ENCODE data around the gene PEPD. TPM values are rescaled to one million over a fixed set of nuclear protein-coding genes. Genes with fewer than 3 reads are reported as not detected.

PEPD gene
- total RNA-seq, 1 experiment from 2014 or later: 40.5 TPM

DNA sequence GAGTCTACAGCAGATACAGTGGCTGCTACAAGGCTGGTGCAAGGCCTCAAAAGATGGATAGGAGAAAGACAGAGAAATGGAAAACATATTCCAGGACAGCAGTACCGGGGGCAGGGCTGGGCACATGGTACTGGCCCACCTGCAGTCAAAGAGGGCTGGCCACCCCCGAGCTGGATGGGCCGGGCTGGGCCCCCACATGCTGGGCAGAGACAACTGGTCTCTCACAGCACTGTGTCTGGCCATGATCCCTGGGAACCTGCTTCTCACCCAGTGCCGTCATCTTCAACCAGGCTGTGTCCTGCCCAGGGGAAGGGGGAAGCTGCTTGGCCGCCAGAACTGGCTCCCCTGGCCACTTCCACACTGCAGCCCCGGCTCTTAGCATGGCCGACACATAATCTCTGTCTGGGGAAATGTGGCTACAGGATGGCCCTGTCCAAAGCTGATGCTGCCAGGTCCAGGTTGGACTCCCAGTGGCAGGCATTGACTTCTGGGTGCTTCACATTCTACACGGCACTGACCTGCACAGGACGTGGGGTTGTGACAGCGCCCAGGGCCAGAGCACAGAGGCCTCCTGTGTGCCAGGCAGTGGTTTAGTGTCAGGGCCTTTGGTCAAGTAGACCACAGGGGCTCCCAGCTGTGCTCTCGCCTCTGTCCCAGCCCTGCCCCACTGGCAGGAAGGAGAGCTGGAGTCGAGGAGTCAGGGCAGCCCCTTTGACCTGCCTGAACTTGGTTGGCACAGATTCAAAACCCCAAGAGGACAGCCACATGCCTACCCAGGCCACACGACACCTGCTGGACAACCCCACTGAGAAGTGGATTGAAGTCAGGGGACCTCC lies 21.7 kb downstream of the PEPD start:
- POLR2A ChIA-PET: no interaction called here
- CTCF ChIA-PET: no interaction called here
- Histone ChIP-seq H3K9ac (ENCODE audit: low read length) (no peak overlapping the region), H4K20me1 (ENCODE audit: insufficient read depth) (no peaks in the 10 kb centered on the region), H3K27me3 (ENCODE audit: insufficient read depth, low read length) (no peaks in the 10 kb centered on the region), H3K36me3 (ENCODE audit: control insufficient read depth in 1 of 2, insufficient read depth in 2 of 2, low read length in 2 of 2) (no peaks in the 10 kb centered on the region), H3K4me2 (ENCODE audit: low read length) (no peak overlapping the region), H2AFZ (ENCODE audit: low read depth, low read length, poor library complexity, severe bottlenecking) (no peak overlapping the region), H3K79me2 (ENCODE audit: insufficient read depth, low read length) (no peaks in the 10 kb centered on the region), H3K4me1 (ENCODE audit: control insufficient read depth in 1 of 2, insufficient read depth in 2 of 2, low read length in 2 of 2) (no peaks in the 10 kb centered on the region), H3K9me2 (ENCODE audit: insufficient read depth) (no peaks in the 10 kb centered on the region), H3K27ac (ENCODE audit: low read depth, low read length) (no peak overlapping the region), H3K4me3 (replicated peaks in 1 of 2; ENCODE audit: low read depth in 1 of 2, low read length in 2 of 2) (no peak overlapping the region), H3K9me3 (ENCODE audit: control insufficient read depth in 1 of 2, insufficient read depth in 1 of 2, low read depth in 1 of 2, low read length in 2 of 2) (no peaks in the 10 kb centered on the region)
- TF ChIP-seq SP1 (IDR thresholded peaks at IDR 0.05; ENCODE audit: low read depth) (no peak), POLR2AphosphoS5 (IDR thresholded peaks at IDR 0.05; ENCODE audit: low read depth, low read length) (no peak), EZH2 (IDR thresholded peaks at IDR 0.05) (no peak), ZFX (IDR thresholded peaks at IDR 0.05) (no peak), ELF1 (IDR thresholded peaks at IDR 0.05; ENCODE audit: borderline replicate concordance, low read depth) (no peak), RAD21 (IDR thresholded peaks at IDR 0.05; ENCODE audit: low read depth) (no peak), CEBPB (IDR thresholded peaks at IDR 0.05; ENCODE audit: low read depth) (no peak), SIN3A (IDR thresholded peaks at IDR 0.05; ENCODE audit: low read depth) (no peak), EZH2phosphoT487 (IDR thresholded peaks at IDR 0.05; ENCODE audit: borderline replicate concordance) (no peak), JUND (IDR thresholded peaks at IDR 0.05) (no peak), EGR1 (IDR thresholded peaks at IDR 0.05; ENCODE audit: low read depth) (no peak)
- TF ChIP-seq, protein P1, sequence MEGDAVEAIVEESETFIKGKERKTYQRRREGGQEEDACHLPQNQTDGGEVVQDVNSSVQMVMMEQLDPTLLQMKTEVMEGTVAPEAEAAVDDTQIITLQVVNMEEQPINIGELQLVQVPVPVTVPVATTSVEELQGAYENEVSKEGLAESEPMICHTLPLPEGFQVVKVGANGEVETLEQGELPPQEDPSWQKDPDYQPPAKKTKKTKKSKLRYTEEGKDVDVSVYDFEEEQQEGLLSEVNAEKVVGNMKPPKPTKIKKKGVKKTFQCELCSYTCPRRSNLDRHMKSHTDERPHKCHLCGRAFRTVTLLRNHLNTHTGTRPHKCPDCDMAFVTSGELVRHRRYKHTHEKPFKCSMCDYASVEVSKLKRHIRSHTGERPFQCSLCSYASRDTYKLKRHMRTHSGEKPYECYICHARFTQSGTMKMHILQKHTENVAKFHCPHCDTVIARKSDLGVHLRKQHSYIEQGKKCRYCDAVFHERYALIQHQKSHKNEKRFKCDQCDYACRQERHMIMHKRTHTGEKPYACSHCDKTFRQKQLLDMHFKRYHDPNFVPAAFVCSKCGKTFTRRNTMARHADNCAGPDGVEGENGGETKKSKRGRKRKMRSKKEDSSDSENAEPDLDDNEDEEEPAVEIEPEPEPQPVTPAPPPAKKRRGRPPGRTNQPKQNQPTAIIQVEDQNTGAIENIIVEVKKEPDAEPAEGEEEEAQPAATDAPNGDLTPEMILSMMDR (IDR thresholded peaks at IDR 0.05 in 2 of 3, conservative IDR thresholded peaks at IDR 0.05 in 1 of 3; ENCODE audit: borderline replicate concordance in 1 of 3, insufficient read depth in 1 of 3, low read depth in 2 of 3, low read length in 2 of 3): no peak
- TF ChIP-seq, protein P2, sequence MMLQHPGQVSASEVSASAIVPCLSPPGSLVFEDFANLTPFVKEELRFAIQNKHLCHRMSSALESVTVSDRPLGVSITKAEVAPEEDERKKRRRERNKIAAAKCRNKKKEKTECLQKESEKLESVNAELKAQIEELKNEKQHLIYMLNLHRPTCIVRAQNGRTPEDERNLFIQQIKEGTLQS (IDR thresholded peaks at IDR 0.05): no peak
- TF ChIP-seq, protein P3, sequence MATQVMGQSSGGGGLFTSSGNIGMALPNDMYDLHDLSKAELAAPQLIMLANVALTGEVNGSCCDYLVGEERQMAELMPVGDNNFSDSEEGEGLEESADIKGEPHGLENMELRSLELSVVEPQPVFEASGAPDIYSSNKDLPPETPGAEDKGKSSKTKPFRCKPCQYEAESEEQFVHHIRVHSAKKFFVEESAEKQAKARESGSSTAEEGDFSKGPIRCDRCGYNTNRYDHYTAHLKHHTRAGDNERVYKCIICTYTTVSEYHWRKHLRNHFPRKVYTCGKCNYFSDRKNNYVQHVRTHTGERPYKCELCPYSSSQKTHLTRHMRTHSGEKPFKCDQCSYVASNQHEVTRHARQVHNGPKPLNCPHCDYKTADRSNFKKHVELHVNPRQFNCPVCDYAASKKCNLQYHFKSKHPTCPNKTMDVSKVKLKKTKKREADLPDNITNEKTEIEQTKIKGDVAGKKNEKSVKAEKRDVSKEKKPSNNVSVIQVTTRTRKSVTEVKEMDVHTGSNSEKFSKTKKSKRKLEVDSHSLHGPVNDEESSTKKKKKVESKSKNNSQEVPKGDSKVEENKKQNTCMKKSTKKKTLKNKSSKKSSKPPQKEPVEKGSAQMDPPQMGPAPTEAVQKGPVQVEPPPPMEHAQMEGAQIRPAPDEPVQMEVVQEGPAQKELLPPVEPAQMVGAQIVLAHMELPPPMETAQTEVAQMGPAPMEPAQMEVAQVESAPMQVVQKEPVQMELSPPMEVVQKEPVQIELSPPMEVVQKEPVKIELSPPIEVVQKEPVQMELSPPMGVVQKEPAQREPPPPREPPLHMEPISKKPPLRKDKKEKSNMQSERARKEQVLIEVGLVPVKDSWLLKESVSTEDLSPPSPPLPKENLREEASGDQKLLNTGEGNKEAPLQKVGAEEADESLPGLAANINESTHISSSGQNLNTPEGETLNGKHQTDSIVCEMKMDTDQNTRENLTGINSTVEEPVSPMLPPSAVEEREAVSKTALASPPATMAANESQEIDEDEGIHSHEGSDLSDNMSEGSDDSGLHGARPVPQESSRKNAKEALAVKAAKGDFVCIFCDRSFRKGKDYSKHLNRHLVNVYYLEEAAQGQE (IDR thresholded peaks at IDR 0.05; ENCODE audit: low read depth): no peak
- BruUV-seq (replicated peaks): no TSS peak
- ATAC-seq (no peak), DNase-seq (ENCODE audit: low read depth, low spot score) (no peak)
- RAD21 ChIA-PET (ENCODE audit: low non-redundant PET in 1 of 2, low total read pairs in 2 of 2, uncharacterized antibody in 2 of 2, unreplicated experiment in 2 of 2): no interaction called here
- intact Hi-C loops (cut with micrococcal nuclease): no loop called here

Data from HCT116 (cell line).